IPS-18c (cell line): ENCODE measurements around the gene OTOA.
"Not testable (repeated sequence)": the region's sequence is repeated elsewhere in the genome, so short reads cannot be mapped to it uniquely, and the experiment has no call there.

ENCODE experiments used
- H3K4me3 ChIP-seq: 2 replicates; pipeline ENCODE4 v1.7.0; 2013; ENCODE audit warnings: low read depth, mild to moderate bottlenecking, low read length, moderate library complexity; ENCODE audit not compliant: insufficient read depth
- H3K9me3 ChIP-seq: one replicate; pipeline ENCODE4 v1.6.1; 2013; ENCODE audit warnings: mild to moderate bottlenecking, low read length, moderate library complexity; ENCODE audit not compliant: control insufficient read depth, insufficient read depth

OTOA gene

GRCh38 chr16:21701271-21701670, 37.5 kb downstream of the OTOA start:
- Histone ChIP-seq H3K4me3 (no peak overlapping the region), H3K9me3 (no peaks in the 10 kb centered on the region)

- no peaks in the 10 kb centered on the region for H3K9me3 ChIP-seq
- no peak overlapping the region for H3K4me3 ChIP-seq
These were observed 38.5 kb downstream of the OTOA start for GRCh38 chr16:21702276-21702675.

GRCh38 chr16:21703156-21703555, 39.4 kb downstream of the OTOA start:
- Histone ChIP-seq H3K4me3 (no peak overlapping the region), H3K9me3 (no peaks in the 10 kb centered on the region)

GRCh38 chr16:21703589-21704174, 39.9 kb downstream of the OTOA start:
- no peaks in the 10 kb centered on the region for H3K9me3 ChIP-seq
- no peak overlapping the region for H3K4me3 ChIP-seq

- H3K9me3 ChIP-seq = no peaks in the 10 kb centered on the region
These were observed 40.5 kb downstream of the OTOA start for GRCh38 chr16:21704266-21704665.

GRCh38 chr16:21704733-21705132, 41.0 kb downstream of the OTOA start:
- Histone ChIP-seq H3K9me3 (no peaks in the 10 kb centered on the region), H3K4me3 (no peak overlapping the region)

More at GRCh38 chr16:21704266-21704665, 40.5 kb downstream of the OTOA start:
- H3K4me3 ChIP-seq = no peak overlapping the region

- Histone ChIP-seq H3K4me3 (no peak overlapping the region), H3K9me3 (no peaks in the 10 kb centered on the region)
These were observed 44.9 kb downstream of the OTOA start for GRCh38 chr16:21708533-21709115.

- Histone ChIP-seq H3K9me3 (no peaks in the 10 kb centered on the region), H3K4me3 (no peak overlapping the region)
These were observed 47.2 kb downstream of the OTOA start for GRCh38 chr16:21710938-21711337.

GRCh38 chr16:21713549-21714368, 50.0 kb downstream of the OTOA start:
- Histone ChIP-seq H3K9me3 (no peaks in the 10 kb centered on the region), H3K4me3 (no peak overlapping the region)

- not testable (repeated sequence) for H3K9me3 ChIP-seq
These were observed 50.5 kb downstream of the OTOA start for GRCh38 chr16:21714369-21714618.

GRCh38 chr16:21717608-21718007, 53.8 kb downstream of the OTOA start:
- H3K9me3 ChIP-seq = no peaks in the 10 kb centered on the region
- H3K4me3 ChIP-seq = no peak overlapping the region

More at GRCh38 chr16:21714369-21714618, 50.5 kb downstream of the OTOA start:
- H3K4me3 ChIP-seq = not testable (repeated sequence)

GRCh38 chr16:21719283-21719682, 55.5 kb downstream of the OTOA start:
- no peaks in the 10 kb centered on the region for H3K9me3 ChIP-seq

GRCh38 chr16:21720533-21720932, 56.8 kb downstream of the OTOA start:
- Histone ChIP-seq H3K9me3 (no peaks in the 10 kb centered on the region), H3K4me3 (no peak overlapping the region)

More at GRCh38 chr16:21719283-21719682, 55.5 kb downstream of the OTOA start:
- H3K4me3 ChIP-seq = no peak overlapping the region

- no peak overlapping the region for H3K4me3 ChIP-seq
- no peaks in the 10 kb centered on the region for H3K9me3 ChIP-seq
These were observed 59.1 kb downstream of the OTOA start for GRCh38 chr16:21722771-21723455.

GRCh38 chr16:21723532-21723931, 59.8 kb downstream of the OTOA start:
- Histone ChIP-seq H3K4me3 (no peak overlapping the region), H3K9me3 (no peaks in the 10 kb centered on the region)

GRCh38 chr16:21727344-21727743, 63.6 kb downstream of the OTOA start:
- Histone ChIP-seq H3K9me3 (no peaks in the 10 kb centered on the region), H3K4me3 (no peak overlapping the region)

- H3K9me3 ChIP-seq = not testable (repeated sequence)
These were observed 67.5 kb downstream of the OTOA start for GRCh38 chr16:21731233-21731632.

GRCh38 chr16:21740637-21741036, 76.9 kb downstream of the OTOA start:
- not testable (repeated sequence) for H3K4me3 ChIP-seq, H3K9me3 ChIP-seq

More at GRCh38 chr16:21731233-21731632, 67.5 kb downstream of the OTOA start:
- not testable (repeated sequence) for H3K4me3 ChIP-seq
